ENCODE measurements around the gene SIK2.

Gene SIK2

GRCh38 chr11:111759778-111760407, 157.6 kb downstream of the SIK2 start:
- no peak for DNase-seq (ENCODE audit: low spot score)

- no peak for DNase-seq (ENCODE audit: low spot score)
These were observed 158.8 kb downstream of the SIK2 start for GRCh38 chr11:111761036-111761435.

- no peak for DNase-seq (ENCODE audit: low spot score)
These were observed 160.3 kb downstream of the SIK2 start for GRCh38 chr11:111762526-111762925.

GRCh38 chr11:111762981-111763643, 160.9 kb downstream of the SIK2 start:
- DNase-seq (ENCODE audit: low spot score): no peak

- no peak for DNase-seq (ENCODE audit: low spot score)
These were observed 162.4 kb downstream of the SIK2 start for GRCh38 chr11:111764621-111765020.

- peak; percentile 68 for DNase-seq (ENCODE audit: low spot score)
These were observed 163.2 kb downstream of the SIK2 start for GRCh38 chr11:111765320-111765983.

- DNase-seq (ENCODE audit: low spot score): peak; percentile 96
These were observed 164.0 kb downstream of the SIK2 start, which contains the start of gene PPP2R1B for GRCh38 chr11:111765984-111766833. Gene PPP2R1B, minus strand, starts transcription at chr11:111766389. Its CDS starts 28 bp downstream, at chr11:111766361.

GRCh38 chr11:111766834-111767142, 164.5 kb downstream of the SIK2 start:
- DNase-seq (ENCODE audit: low spot score): no peak

- no peak for DNase-seq (ENCODE audit: low spot score)
These were observed 168.4 kb downstream of the SIK2 start for GRCh38 chr11:111770581-111771134.

GRCh38 chr11:111771205-111771604, 169.0 kb downstream of the SIK2 start:
- DNase-seq (ENCODE audit: low spot score): peak; percentile 14

- DNase-seq (ENCODE audit: low spot score): no peak
These were observed 170.3 kb downstream of the SIK2 start for GRCh38 chr11:111772535-111772934.

GRCh38 chr11:111774955-111775710, 172.9 kb downstream of the SIK2 start:
- no peak for DNase-seq (ENCODE audit: low spot score)

GRCh38 chr11:111776398-111777093, 174.3 kb downstream of the SIK2 start:
- no peak for DNase-seq (ENCODE audit: low spot score)

GRCh38 chr11:111777094-111778046, 175.1 kb downstream of the SIK2 start:
- peak; percentile 68 for DNase-seq (ENCODE audit: low spot score)

GRCh38 chr11:111778047-111778558, 175.9 kb downstream of the SIK2 start:
- DNase-seq (ENCODE audit: low spot score): no peak

GRCh38 chr11:111779118-111779517, 176.9 kb downstream of the SIK2 start:
- no peak for DNase-seq (ENCODE audit: low spot score)

Measured in iPS-NIHi11 (cell line).